Fibroblast of skin of back (primary cell): ENCODE measurements around the gene S100A1. TPM values are rescaled to one million over a fixed set of nuclear protein-coding genes. Genes with fewer than 3 reads are reported as not detected.
A peak's percentile ranks its signal among the peaks of the same experiment; 100 is the strongest.
"Not testable (repeated sequence)": the region's sequence is repeated elsewhere in the genome, so short reads cannot be mapped to it uniquely, and the experiment has no call there.

Source experiments
- DNase-seq: peaks from one replicate; pipeline ENCODE4 v3.0.0-alpha.2; 2013
- polyA plus RNA-seq, 2 experiments: library from polyadenylated mRNA; unstranded; fragments of 120-200 nt; gene quantifications; one replicate each; pipeline ENCODE4 v1.2.1, GENCODE V29; 2013; ENCODE audit not compliant: insufficient read length in 2 of 2

S100A1 gene
- polyA plus RNA-seq (2013, experiment 1 of 2; ENCODE audit: insufficient read length) = 1.1 TPM
- 0.52 TPM for polyA plus RNA-seq (2013, experiment 2 of 2; ENCODE audit: insufficient read length)

- no peak for DNase-seq
Measured at GRCh38 chr1:153627715-153628626, at the start of gene S100A1. Gene S100A1, plus strand, starts transcription at chr1:153628434. Its CDS starts 2,088 bp downstream, at chr1:153630522.

- DNase-seq = peak; percentile 87
Measured at GRCh38 chr1:153578490-153578889, 49.7 kb upstream of the S100A1 start.

GRCh38 chr1:153578936-153579335, 49.3 kb upstream of the S100A1 start:
- DNase-seq = peak; percentile 52

GRCh38 chr1:153582836-153583235, 45.4 kb upstream of the S100A1 start:
- DNase-seq = not testable (repeated sequence)

GRCh38 chr1:153583514-153583913, 44.7 kb upstream of the S100A1 start:
- not testable (repeated sequence) for DNase-seq

- no peak for DNase-seq
Measured at GRCh38 chr1:153583976-153584375, 44.3 kb upstream of the S100A1 start.

DNA sequence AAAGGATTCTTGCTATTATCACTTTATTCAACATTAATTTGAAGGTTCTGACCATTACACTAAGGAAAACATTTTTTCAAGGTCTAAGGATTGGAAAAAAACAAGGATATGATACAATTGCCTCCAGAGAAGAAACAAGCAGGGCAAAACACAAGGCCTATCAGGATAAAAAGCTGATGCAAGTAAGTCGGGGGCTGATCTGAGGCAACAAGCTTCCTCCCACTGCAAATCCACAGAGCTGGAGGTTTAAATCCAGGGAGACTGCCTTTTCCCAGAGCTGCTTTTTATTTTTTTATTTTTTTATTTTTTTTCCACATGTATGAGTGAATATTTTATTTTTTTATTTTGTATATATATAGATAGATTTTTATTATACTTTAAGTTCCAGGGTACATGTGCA, 43.2 kb upstream of the S100A1 start:
- no peak for DNase-seq

GRCh38 chr1:153586347-153586746, 41.9 kb upstream of the S100A1 start:
- no peak for DNase-seq

DNA sequence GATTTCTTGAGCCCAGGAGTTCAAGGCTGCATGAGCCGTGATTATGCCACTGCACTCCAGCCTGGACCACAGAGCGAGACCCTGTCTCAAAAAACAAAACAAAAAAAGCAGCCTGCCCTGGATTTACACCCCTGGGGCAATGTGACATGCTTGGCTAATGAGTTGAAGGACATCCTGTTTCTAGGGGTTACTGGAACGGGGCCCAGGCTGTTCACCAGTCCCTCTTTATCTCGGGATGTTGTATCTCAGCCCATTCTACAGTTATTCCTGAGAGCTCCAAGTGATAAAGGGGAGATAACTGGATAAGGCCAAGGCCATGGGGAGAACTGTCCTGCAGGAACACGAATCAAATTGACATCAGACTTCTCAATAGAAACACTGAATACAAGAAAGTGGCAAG, 40.9 kb upstream of the S100A1 start:
- DNase-seq = peak; percentile 12

GRCh38 chr1:153588033-153588432, 40.2 kb upstream of the S100A1 start:
- not testable (repeated sequence) for DNase-seq

GRCh38 chr1:153588482-153588881, 39.8 kb upstream of the S100A1 start:
- no peak for DNase-seq

- DNase-seq = no peak
Measured at GRCh38 chr1:153592748-153593147, 35.5 kb upstream of the S100A1 start.

GRCh38 chr1:153597206-153597605, 31.0 kb upstream of the S100A1 start:
- peak; percentile 26 for DNase-seq

- peak; percentile 58 for DNase-seq
Measured at GRCh38 chr1:153598309-153599172, 29.7 kb upstream of the S100A1 start.

DNA sequence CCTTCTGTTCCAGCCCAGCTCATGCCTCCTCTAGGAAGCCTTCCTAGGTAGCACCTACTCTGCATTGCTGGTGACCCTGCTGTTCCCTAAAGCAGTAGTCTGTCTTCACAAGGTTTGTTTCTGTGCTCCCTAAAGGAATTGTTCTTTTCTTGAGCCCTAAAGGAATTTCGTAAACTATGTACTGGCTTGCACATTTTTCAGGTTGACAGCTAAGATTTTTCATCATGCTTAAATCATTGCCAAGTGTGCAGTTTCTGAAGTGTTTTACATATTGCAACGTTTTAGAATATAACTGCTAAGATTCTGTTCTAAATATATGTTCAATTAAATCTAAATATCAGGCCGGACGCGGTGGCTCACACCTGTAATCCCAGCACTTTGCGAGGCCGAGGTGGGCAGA, 28.4 kb upstream of the S100A1 start:
- DNase-seq = no peak

DNA sequence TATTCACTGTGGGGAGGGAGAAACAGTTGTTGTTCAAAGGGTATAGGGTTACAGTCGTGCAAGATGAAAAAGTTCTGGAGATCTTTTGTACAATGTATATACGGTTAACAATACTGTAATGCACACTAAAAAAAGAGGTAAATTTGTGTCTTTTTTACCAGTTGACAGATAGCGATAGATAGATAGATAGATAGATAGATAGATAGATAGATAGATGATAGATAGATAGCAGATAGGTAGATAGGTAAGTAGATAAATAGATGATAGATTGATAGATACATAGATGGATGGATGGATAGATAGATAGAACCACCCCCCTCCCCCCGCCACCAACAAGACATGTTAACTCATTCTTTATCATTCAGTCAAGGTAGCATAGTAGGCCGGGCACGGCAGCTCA, 25.5 kb upstream of the S100A1 start:
- DNase-seq = no peak

GRCh38 chr1:153606194-153606593, 22.0 kb upstream of the S100A1 start:
- no peak for DNase-seq

- no peak for DNase-seq
Measured at GRCh38 chr1:153607381-153607780, 20.9 kb upstream of the S100A1 start.

DNA sequence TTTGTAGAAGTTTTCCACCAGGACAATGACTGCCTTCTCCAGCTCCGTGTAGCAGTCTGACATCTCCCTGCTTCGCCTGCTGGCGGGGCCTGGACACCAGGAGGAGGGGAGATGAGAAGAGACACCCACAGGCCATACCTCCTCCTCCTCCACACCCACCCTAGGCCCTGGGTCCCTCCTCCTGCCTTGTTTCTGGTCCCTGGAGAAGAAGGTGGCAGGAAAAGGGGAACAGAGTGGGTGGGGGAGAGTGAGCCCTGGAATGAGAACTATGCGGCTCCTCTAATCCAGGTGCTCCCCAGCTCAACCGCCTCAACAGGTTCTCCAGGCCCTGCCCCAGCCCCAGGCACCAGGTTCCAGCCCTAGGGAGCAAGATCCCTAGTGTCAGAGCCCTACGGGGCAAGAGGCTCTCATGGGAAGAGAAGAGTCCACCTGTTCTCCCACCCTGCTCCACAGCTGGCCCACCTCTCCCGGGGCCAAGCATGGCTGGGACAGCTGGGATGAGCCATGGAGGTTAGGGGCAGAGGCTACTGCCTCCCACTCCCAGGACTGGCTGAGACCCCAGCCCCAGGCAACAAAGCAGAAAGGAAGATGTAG, 20.0 kb upstream of the S100A1 start:
- DNase-seq = peak; percentile 39

DNA sequence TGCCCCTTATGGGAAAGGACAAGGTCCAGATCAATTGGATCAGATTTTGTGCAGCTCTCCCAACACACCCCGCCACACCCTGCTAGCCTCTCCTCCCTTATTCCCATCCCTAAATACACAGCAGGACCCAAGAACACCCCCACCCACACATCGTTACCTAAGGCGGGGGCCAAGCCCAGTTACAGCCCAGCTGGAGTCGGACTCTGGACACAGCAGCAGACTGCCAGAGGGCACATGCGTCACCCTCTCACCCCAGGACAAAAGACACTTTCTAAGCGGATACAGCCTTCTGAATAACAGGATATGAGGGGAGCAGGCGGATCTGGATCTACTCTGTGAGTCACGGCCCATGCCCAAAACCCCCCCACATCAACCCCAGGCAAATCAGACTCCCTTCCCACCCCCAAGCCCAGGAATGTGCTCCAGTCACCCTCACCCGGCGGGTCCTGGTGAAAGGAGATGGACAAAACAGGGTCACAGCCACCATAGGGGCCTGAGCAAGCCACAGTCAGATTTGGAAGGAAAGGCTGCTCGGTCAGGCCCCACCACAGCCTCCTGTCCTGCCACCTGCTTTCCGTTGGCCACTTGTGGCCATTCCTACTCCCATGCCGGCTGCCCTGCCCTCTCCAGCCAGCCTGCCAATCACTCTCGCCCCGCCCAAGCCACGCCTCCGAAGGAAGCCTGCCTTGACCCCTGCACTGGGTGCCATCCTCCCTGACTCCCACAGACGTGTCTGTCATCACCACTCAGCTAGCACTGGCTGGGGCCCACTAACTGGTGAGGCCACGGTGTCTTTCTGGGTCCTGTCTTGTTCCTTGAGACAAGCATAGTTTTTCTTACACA, 19.3 kb upstream of the S100A1 start:
- peak; percentile 97 for DNase-seq

GRCh38 chr1:153609585-153609907, 18.7 kb upstream of the S100A1 start:
- DNase-seq = no peak

DNA sequence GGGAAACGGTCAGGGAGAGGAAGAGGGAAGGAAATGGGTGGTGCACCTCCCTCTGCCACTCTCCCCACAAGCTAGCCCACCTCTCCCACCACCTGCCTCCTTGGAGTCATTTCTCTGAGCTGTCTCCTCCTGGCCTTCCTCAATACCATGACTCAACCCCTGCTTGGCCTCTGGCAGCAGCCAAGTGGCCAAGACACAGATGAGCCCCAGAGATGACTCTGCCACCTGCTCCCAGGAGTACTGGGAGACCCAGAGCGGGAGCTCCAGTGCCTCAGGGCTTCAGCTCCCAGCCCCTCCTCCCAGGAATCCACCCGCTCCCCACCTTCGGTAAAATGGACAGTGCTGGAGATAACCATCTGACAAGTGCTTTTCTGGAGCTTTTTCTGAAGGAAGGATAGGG, 17.9 kb upstream of the S100A1 start:
- DNase-seq = no peak
